ENCODE results near the gene HOXC12.

GRCh38 chr12:53932915-53933314 lies 21.8 kb upstream of the HOXC12 start:
- TF ChIP-seq CTCF (IDR thresholded peaks at IDR 0.05; ENCODE audit: low read length) (no peak), EZH2 (IDR thresholded peaks at IDR 0.05; ENCODE audit: borderline replicate concordance, low read length) (no peak)

All from OCI-LY1 (cell line).